HG02870 (cell line): ENCODE data around the gene GLP1R.

Source experiments
- ATAC-seq: cut with Tn5 transposase; IDR thresholded peaks from one replicate; pipeline ENCODE4 v1.9.1; 2021; ENCODE audit warnings: mild to moderate bottlenecking, moderate library complexity; ENCODE audit not compliant: unreplicated experiment

GLP1R gene

GRCh38 chr6:39048481-39049399 lies at the start of gene GLP1R:
Gene GLP1R (plus strand): TSS chr6:39048781. CDS start chr6:39048841, 60 bp downstream.
- no peak for ATAC-seq

GRCh38 chr6:39003072-39003471 lies 45.5 kb upstream of the GLP1R start:
- no peak for ATAC-seq

- no peak for ATAC-seq
These were observed 45.1 kb upstream of the GLP1R start for GRCh38 chr6:39003492-39003891.

- no peak for ATAC-seq
These were observed 43.8 kb upstream of the GLP1R start for GRCh38 chr6:39004801-39005200.

GRCh38 chr6:39005774-39006173 lies 42.8 kb upstream of the GLP1R start:
- ATAC-seq, result no peak

- ATAC-seq, result no peak
These were observed 41.0 kb upstream of the GLP1R start for GRCh38 chr6:39007575-39007974.

- no peak for ATAC-seq
These were observed 39.8 kb upstream of the GLP1R start for GRCh38 chr6:39008737-39009136.

- no peak for ATAC-seq
These were observed 39.1 kb upstream of the GLP1R start for GRCh38 chr6:39009476-39009875.

GRCh38 chr6:39016839-39017546 lies 31.6 kb upstream of the GLP1R start:
- no peak for ATAC-seq

GRCh38 chr6:39017547-39017880 lies 31.1 kb upstream of the GLP1R start:
- no peak for ATAC-seq

- ATAC-seq, result no peak
These were observed 30.5 kb upstream of the GLP1R start for GRCh38 chr6:39018103-39018502.

GRCh38 chr6:39020136-39020535 lies 28.4 kb upstream of the GLP1R start:
- no peak for ATAC-seq

- no peak for ATAC-seq
These were observed 27.5 kb upstream of the GLP1R start for GRCh38 chr6:39021041-39021440.

GRCh38 chr6:39021779-39022178 lies 26.8 kb upstream of the GLP1R start:
- ATAC-seq, result no peak

- no peak for ATAC-seq
These were observed 22.4 kb upstream of the GLP1R start for GRCh38 chr6:39026175-39026574.

GRCh38 chr6:39029156-39030011 lies 19.2 kb upstream of the GLP1R start:
- ATAC-seq, result no peak

- ATAC-seq, result no peak
These were observed 12.9 kb upstream of the GLP1R start for GRCh38 chr6:39035681-39036080.

- ATAC-seq, result no peak
These were observed 11.5 kb upstream of the GLP1R start for GRCh38 chr6:39037082-39037508.

- no peak for ATAC-seq
These were observed 10.9 kb upstream of the GLP1R start for GRCh38 chr6:39037707-39038106.

GRCh38 chr6:39040080-39040673 lies 8.4 kb upstream of the GLP1R start:
- no peak for ATAC-seq

- peak; percentile 55 for ATAC-seq
These were observed 7.5 kb upstream of the GLP1R start for GRCh38 chr6:39041072-39041471.
